ENCODE results near the gene ARL4A. TPM values are rescaled to one million over a fixed set of nuclear protein-coding genes. Genes with fewer than 3 reads are reported as not detected.

The ARL4A gene
- total and polyA plus RNA-seq, 2 of the 13 experiments (the other 11 are each of a cell fraction or from before 2014, with no cell fraction given): 10.8 to 25.6 TPM

DNA sequence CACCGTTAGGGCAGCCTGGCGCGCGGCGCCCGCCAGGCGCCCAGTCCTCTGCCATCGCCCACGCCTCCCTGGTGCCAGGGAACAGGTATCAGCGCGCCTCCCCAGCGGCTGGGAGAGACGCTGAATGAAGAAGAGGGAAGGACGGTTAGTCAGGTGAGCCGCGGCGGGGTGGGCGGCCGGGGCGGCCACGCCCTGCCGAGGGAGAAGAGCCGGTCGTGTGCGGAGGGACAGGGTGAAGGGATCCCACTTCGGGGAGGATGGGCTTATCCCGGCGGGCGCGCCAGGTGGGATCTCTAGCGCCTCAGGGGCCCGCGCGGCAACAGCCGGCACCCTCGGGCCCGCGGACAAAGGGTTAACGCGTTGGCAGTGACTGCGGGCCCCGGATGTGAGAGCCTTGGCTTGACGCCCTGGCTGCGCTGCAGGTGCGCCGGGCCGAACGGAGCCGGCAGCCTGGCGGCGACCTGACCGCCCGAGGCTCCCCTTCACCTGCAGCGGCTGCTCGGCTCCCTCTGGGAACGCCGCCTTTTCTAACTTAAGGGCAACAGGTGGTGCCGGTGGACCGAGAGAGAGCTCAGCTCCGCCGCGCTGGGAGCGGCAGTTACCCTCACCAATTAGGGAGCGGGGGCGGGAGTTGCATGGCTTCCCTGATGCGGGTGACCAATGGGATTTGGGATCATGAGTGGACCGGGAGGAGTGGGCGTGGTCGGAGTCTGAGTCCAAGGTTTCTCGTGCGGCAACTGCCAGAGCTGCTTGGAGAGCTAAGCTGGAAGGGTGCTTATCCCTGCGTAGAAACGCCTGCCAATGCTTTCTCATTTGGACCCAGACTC lies at the start of gene ARL4A (continued):
- TF ChIP-seq ZNF687 (CRISPR knock-in tag; IDR thresholded peaks at IDR 0.05) (peak; percentile 89), IRF9 (CRISPR knock-in tag; IDR thresholded peaks at IDR 0.05; ENCODE audit: borderline replicate concordance) (peak; percentile 16; the same call in 1 of the 2 replicates), NFIB (CRISPR knock-in tag; IDR thresholded peaks at IDR 0.05; ENCODE audit: borderline replicate concordance) (no peak), MBD4 (IDR thresholded peaks at IDR 0.05; ENCODE audit: borderline replicate concordance, low read length) (no peak), ZNF724P (CRISPR knock-in tag; IDR thresholded peaks at IDR 0.05; ENCODE audit: borderline replicate concordance) (peak; percentile 43), PHB2 (IDR thresholded peaks at IDR 0.05; ENCODE audit: partially characterized antibody) (no peak), HOXD1 (CRISPR knock-in tag; IDR thresholded peaks at IDR 0.05) (no peak), ZNF792 (CRISPR knock-in tag; IDR thresholded peaks at IDR 0.05) (peak; percentile 64; the same call in 1 of the 2 replicates), SP1 (IDR thresholded peaks at IDR 0.05) (no peak), SP1 (CRISPR knock-in tag; IDR thresholded peaks at IDR 0.05) (peak; percentile 70), ZNF225 (CRISPR knock-in tag; IDR thresholded peaks at IDR 0.05) (peak; percentile 68; the same call in 1 of the 2 replicates), ZNF484 (CRISPR knock-in tag; IDR thresholded peaks at IDR 0.05; ENCODE audit: borderline replicate concordance, low read depth) (no peak), RNF2 (conservative IDR thresholded peaks at IDR 0.05; ENCODE audit: low read depth) (peak; percentile 2; the same call in 1 of the 2 replicates)
- TF ChIP-seq, protein P1, sequence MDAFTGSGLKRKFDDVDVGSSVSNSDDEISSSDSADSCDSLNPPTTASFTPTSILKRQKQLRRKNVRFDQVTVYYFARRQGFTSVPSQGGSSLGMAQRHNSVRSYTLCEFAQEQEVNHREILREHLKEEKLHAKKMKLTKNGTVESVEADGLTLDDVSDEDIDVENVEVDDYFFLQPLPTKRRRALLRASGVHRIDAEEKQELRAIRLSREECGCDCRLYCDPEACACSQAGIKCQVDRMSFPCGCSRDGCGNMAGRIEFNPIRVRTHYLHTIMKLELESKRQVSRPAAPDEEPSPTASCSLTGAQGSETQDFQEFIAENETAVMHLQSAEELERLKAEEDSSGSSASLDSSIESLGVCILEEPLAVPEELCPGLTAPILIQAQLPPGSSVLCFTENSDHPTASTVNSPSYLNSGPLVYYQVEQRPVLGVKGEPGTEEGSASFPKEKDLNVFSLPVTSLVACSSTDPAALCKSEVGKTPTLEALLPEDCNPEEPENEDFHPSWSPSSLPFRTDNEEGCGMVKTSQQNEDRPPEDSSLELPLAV (CRISPR knock-in tag; conservative IDR thresholded peaks at IDR 0.05; ENCODE audit: low read depth): no peak
- TF ChIP-seq, protein P2, sequence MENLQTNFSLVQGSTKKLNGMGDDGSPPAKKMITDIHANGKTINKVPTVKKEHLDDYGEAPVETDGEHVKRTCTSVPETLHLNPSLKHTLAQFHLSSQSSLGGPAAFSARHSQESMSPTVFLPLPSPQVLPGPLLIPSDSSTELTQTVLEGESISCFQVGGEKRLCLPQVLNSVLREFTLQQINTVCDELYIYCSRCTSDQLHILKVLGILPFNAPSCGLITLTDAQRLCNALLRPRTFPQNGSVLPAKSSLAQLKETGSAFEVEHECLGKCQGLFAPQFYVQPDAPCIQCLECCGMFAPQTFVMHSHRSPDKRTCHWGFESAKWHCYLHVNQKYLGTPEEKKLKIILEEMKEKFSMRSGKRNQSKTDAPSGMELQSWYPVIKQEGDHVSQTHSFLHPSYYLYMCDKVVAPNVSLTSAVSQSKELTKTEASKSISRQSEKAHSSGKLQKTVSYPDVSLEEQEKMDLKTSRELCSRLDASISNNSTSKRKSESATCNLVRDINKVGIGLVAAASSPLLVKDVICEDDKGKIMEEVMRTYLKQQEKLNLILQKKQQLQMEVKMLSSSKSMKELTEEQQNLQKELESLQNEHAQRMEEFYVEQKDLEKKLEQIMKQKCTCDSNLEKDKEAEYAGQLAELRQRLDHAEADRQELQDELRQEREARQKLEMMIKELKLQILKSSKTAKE (CRISPR knock-in tag; IDR thresholded peaks at IDR 0.05; ENCODE audit: borderline replicate concordance): no peak
- TF ChIP-seq, protein P3, sequence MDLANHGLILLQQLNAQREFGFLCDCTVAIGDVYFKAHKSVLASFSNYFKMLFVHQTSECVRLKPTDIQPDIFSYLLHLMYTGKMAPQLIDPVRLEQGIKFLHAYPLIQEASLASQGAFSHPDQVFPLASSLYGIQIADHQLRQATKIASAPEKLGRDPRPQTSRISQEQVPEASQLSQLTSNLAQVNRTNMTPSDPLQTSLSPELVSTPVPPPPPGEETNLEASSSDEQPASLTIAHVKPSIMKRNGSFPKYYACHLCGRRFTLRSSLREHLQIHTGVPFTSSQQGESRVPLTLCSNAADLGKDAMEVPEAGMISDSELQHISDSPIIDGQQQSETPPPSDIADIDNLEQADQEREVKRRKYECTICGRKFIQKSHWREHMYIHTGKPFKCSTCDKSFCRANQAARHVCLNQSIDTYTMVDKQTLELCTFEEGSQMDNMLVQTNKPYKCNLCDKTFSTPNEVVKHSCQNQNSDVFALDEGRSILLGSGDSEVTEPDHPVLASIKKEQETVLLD (CRISPR knock-in tag; IDR thresholded peaks at IDR 0.05; ENCODE audit: low read depth): no peak
- TF ChIP-seq, protein P4, sequence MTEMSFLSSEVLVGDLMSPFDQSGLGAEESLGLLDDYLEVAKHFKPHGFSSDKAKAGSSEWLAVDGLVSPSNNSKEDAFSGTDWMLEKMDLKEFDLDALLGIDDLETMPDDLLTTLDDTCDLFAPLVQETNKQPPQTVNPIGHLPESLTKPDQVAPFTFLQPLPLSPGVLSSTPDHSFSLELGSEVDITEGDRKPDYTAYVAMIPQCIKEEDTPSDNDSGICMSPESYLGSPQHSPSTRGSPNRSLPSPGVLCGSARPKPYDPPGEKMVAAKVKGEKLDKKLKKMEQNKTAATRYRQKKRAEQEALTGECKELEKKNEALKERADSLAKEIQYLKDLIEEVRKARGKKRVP (CRISPR knock-in tag; IDR thresholded peaks at IDR 0.05): peak in 1 of 2 experiments; percentile 53; a peak in 1 of 4 replicates

Data from HepG2 (cell line).